Tongue (tissue), 2 donors: ENCODE results near the gene LDLRAP1. TPM values are rescaled to one million over a fixed set of nuclear protein-coding genes. Genes with fewer than 3 reads are reported as not detected.

Experiments used
- DNase-seq: peaks from one replicate; pipeline ENCODE4 v3.0.0-alpha.2; 2015
- total RNA-seq: library from RNA; depleted of rRNA; stranded (reverse); fragments of >200 nt; gene quantifications from one replicate; pipeline ENCODE4 v1.2.3, GENCODE V29; 2014

Gene LDLRAP1
- total RNA-seq, 1 donor from 2014 or later: 10.8 TPM

GRCh38 chr1:25562928-25563283 is 19.5 kb downstream of the LDLRAP1 start:
- DNase-seq: no peak

GRCh38 chr1:25563330-25564215 is 20.2 kb downstream of the LDLRAP1 start:
- no peak for DNase-seq

GRCh38 chr1:25564777-25565574 is 21.6 kb downstream of the LDLRAP1 start:
- no peak for DNase-seq

- DNase-seq: no peak
Measured at GRCh38 chr1:25565626-25566025, 22.2 kb downstream of the LDLRAP1 start.

- DNase-seq: no peak
Measured at GRCh38 chr1:25566176-25566729, 22.8 kb downstream of the LDLRAP1 start.

GRCh38 chr1:25566730-25567341 is 23.4 kb downstream of the LDLRAP1 start:
- DNase-seq: peak; percentile 69

- no peak for DNase-seq
Measured at GRCh38 chr1:25567710-25568089, 24.3 kb downstream of the LDLRAP1 start.

GRCh38 chr1:25568090-25568833 is 24.9 kb downstream of the LDLRAP1 start:
- peak; percentile 54 for DNase-seq

GRCh38 chr1:25568834-25569596 is 25.6 kb downstream of the LDLRAP1 start:
- DNase-seq: no peak

- DNase-seq: peak; percentile 87
Measured at GRCh38 chr1:25569597-25570396, 26.4 kb downstream of the LDLRAP1 start.

GRCh38 chr1:25570798-25571521 is 27.6 kb downstream of the LDLRAP1 start:
- no peak for DNase-seq

- no peak for DNase-seq
Measured at GRCh38 chr1:25571522-25571970, 28.1 kb downstream of the LDLRAP1 start.

- DNase-seq: no peak
Measured at GRCh38 chr1:25572107-25572506, 28.7 kb downstream of the LDLRAP1 start.

- DNase-seq: peak; percentile 55
Measured at GRCh38 chr1:25572708-25573590, 29.5 kb downstream of the LDLRAP1 start.

GRCh38 chr1:25573591-25573930 is 30.2 kb downstream of the LDLRAP1 start:
- DNase-seq: no peak

GRCh38 chr1:25573961-25574360 is 30.6 kb downstream of the LDLRAP1 start:
- DNase-seq: no peak

GRCh38 chr1:25575191-25575590 is 31.8 kb downstream of the LDLRAP1 start:
- DNase-seq: no peak

- no peak for DNase-seq
Measured at GRCh38 chr1:25576459-25577133, 33.2 kb downstream of the LDLRAP1 start.
